Right ventricle myocardium superior (tissue), 1 donor: ENCODE data around the gene MMP23B. TPM values are rescaled to one million over a fixed set of nuclear protein-coding genes. Genes with fewer than 3 reads are reported as not detected.
"Not testable (repeated sequence)": the region's sequence is repeated elsewhere in the genome, so short reads cannot be mapped to it uniquely, and the experiment has no call there.

Source experiments
- ATAC-seq: fragments of 200-7000 bp; cut with Tn5 transposase; one replicate; pipeline ENCODE4 v1.9.1; 2020; ENCODE audit warnings: mild to moderate bottlenecking; ENCODE audit not compliant: poor library complexity
- DNase-seq: peaks from one replicate; pipeline ENCODE4 v3.0.0-alpha.2; 2020
- intact Hi-C: fragments of 100-400 bp; cut with DNase I; formaldehyde crosslinking; loops from one replicate; pipeline ENCODE4 v1.11.2; 2022
- total RNA-seq: library from RNA; stranded (reverse); fragmentation: NEBNext Ultra II Directional; extraction: Animal tissue kit (Norgen Biotek cat#: 25700); gene quantifications from one replicate; pipeline ENCODE4 v1.2.1, GENCODE V29; 2021
- donor health status: DM: no; HTN: yes; CAD: no; lungs with severe emphysema.

The MMP23B gene
- total RNA-seq, 1 donor from 2014 or later, result 25.1 TPM

DNA sequence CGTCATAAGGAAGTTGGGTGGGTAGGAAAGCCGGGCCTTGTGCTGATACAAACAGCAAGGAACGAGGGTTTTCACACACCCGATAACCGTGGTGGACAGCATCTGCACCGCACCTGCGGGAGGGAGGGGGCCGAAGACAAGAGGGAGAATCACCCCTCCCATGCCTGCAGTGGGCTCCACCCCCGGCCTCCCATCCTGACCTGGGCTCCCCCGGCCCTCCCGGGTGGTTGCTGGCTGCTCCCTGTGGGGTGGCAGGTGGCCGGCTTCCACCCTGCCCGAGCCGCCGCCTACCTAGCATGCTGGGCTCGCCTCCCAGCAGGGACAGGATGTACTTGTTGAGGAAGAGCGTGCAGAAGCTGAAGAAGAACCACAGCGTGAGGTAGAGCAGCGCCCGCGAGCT is 44.1 kb downstream of the MMP23B start:
- ATAC-seq, DNase-seq, intact Hi-C loops: not testable (repeated sequence)

GRCh38 chr1:1677718-1678580 is 46.0 kb downstream of the MMP23B start:
- peak; percentile 33 for DNase-seq
- intact Hi-C loops, result no loop called here
- ATAC-seq, result peak; percentile 9

- peak; percentile 51 for ATAC-seq
- intact Hi-C loops, result no loop called here
- DNase-seq, result peak; percentile 38
These were observed 46.8 kb downstream of the MMP23B start for GRCh38 chr1:1678581-1679380.

GRCh38 chr1:1680031-1680911 is 48.3 kb downstream of the MMP23B start:
- no peak for DNase-seq
- intact Hi-C loops, result no loop called here
- ATAC-seq, result no peak

- no peak for DNase-seq
- intact Hi-C loops, result no loop called here
- no peak for ATAC-seq
These were observed 48.9 kb downstream of the MMP23B start for GRCh38 chr1:1680912-1681273.

GRCh38 chr1:1683104-1683905 is 51.3 kb downstream of the MMP23B start:
- no peak for DNase-seq
- intact Hi-C loops, result no loop called here
- ATAC-seq, result no peak

Other genes starting within 250 kb of the MMP23B start
- 45.7 TPM for gene CCNL2, start 232.8 kb upstream of the MMP23B start, total RNA-seq
- gene MRPL20, start 224.9 kb upstream of the MMP23B start, total RNA-seq, result 144 TPM
- 1.8 TPM for gene ANKRD65, start 210.9 kb upstream of the MMP23B start, total RNA-seq
- 17.1 TPM for gene VWA1, start 196.5 kb upstream of the MMP23B start, total RNA-seq
- 0.94 TPM for gene ATAD3C, start 182.5 kb upstream of the MMP23B start, total RNA-seq
- 7.9 TPM for gene ATAD3B, start 160.4 kb upstream of the MMP23B start, total RNA-seq
- gene ATAD3A, start 120.0 kb upstream of the MMP23B start, total RNA-seq, result 18.5 TPM
- 7.5 TPM for gene TMEM240, start 91.5 kb upstream of the MMP23B start, total RNA-seq
- 106 TPM for gene SSU72, start 57.3 kb upstream of the MMP23B start, total RNA-seq
- 2.0 TPM for gene FNDC10, start 32.0 kb upstream of the MMP23B start, total RNA-seq
- gene MIB2, start 16.7 kb upstream of the MMP23B start, total RNA-seq, result 110 TPM
- 23.6 TPM for gene CDK11B, start 26.8 kb downstream of the MMP23B start, total RNA-seq
- gene SLC35E2B, start 60.6 kb downstream of the MMP23B start, total RNA-seq, result 20.4 TPM
- gene CDK11A, start 92.2 kb downstream of the MMP23B start, total RNA-seq, result 17.3 TPM
- 23.0 TPM for gene NADK, start 146.3 kb downstream of the MMP23B start, total RNA-seq